Rectal smooth muscle tissue (tissue), 1 donor: ENCODE data around the gene RABEP2.
A peak's percentile ranks its signal among the peaks of the same experiment; 100 is the strongest.
"Not testable (repeated sequence)": the region's sequence is repeated elsewhere in the genome, so short reads cannot be mapped to it uniquely, and the experiment has no call there.

Experiments used
- H3K27ac ChIP-seq: one replicate; pipeline ENCODE4 v1.7.0; 2013; ENCODE audit warnings: low read depth, low read length, inconsistent platforms
- H3K27me3 ChIP-seq: one replicate; pipeline ENCODE4 v1.7.0; 2013; ENCODE audit warnings: low read length; ENCODE audit not compliant: control insufficient read depth, insufficient read depth
- H3K36me3 ChIP-seq: one replicate; pipeline ENCODE4 v1.7.0; 2013; ENCODE audit warnings: low read length; ENCODE audit not compliant: control insufficient read depth, insufficient read depth
- H3K4me1 ChIP-seq: one replicate; pipeline ENCODE4 v1.7.0; 2013; ENCODE audit warnings: low read length; ENCODE audit not compliant: control insufficient read depth, insufficient read depth
- H3K4me3 ChIP-seq: one replicate; pipeline ENCODE4 v1.7.0; 2013; ENCODE audit warnings: low read length
- H3K9ac ChIP-seq: one replicate; pipeline ENCODE4 v1.7.0; 2013; ENCODE audit warnings: low read length

The RABEP2 gene

GRCh38 chr16:28946681-28947080 is 21.6 kb upstream of the RABEP2 start:
- no peak overlapping the region for H3K4me3 ChIP-seq
- H3K36me3 ChIP-seq: no peaks in the 10 kb centered on the region
- no peak overlapping the region for H3K9ac ChIP-seq
- H3K27me3 ChIP-seq: no peaks in the 10 kb centered on the region
- peaks cover 8% of the 10 kb centered on the region for H3K4me1 ChIP-seq
- H3K27ac ChIP-seq: no peak overlapping the region

GRCh38 chr16:28943281-28943680 is 18.2 kb upstream of the RABEP2 start:
- H3K27me3 ChIP-seq: no peaks in the 10 kb centered on the region
- no peak overlapping the region for H3K27ac ChIP-seq
- no peaks in the 10 kb centered on the region for H3K36me3 ChIP-seq
- peaks cover 5% of the 10 kb centered on the region for H3K4me1 ChIP-seq
- H3K4me3 ChIP-seq: no peak overlapping the region
- no peak overlapping the region for H3K9ac ChIP-seq

GRCh38 chr16:28939825-28940224 is 14.8 kb upstream of the RABEP2 start:
- H3K4me1 ChIP-seq, H3K4me3 ChIP-seq, H3K36me3 ChIP-seq, H3K27ac ChIP-seq, H3K9ac ChIP-seq, H3K27me3 ChIP-seq: not testable (repeated sequence)

- no peaks in the 10 kb centered on the region for H3K4me1 ChIP-seq
- no peak overlapping the region for H3K27ac ChIP-seq
- H3K27me3 ChIP-seq: no peaks in the 10 kb centered on the region
- no peaks in the 10 kb centered on the region for H3K36me3 ChIP-seq
- H3K9ac ChIP-seq: no peak overlapping the region
- H3K4me3 ChIP-seq: no peak overlapping the region
These were observed 13.7 kb upstream of the RABEP2 start for GRCh38 chr16:28938721-28939120.

GRCh38 chr16:28937222-28937876 is 12.3 kb upstream of the RABEP2 start:
- no peak overlapping the region for H3K9ac ChIP-seq
- no peaks in the 10 kb centered on the region for H3K27me3 ChIP-seq
- H3K4me3 ChIP-seq: no peak overlapping the region
- H3K4me1 ChIP-seq: no peaks in the 10 kb centered on the region
- H3K27ac ChIP-seq: no peak overlapping the region
- H3K36me3 ChIP-seq: no peaks in the 10 kb centered on the region

GRCh38 chr16:28936784-28937155 is 11.7 kb upstream of the RABEP2 start:
- Histone ChIP-seq H3K9ac (no peak overlapping the region), H3K4me3 (peak overlapping the region; percentile 5), H3K27me3 (no peaks in the 10 kb centered on the region), H3K4me1 (no peaks in the 10 kb centered on the region), H3K27ac (no peak overlapping the region), H3K36me3 (no peaks in the 10 kb centered on the region)

- H3K36me3 ChIP-seq: no peaks in the 10 kb centered on the region
- no peak overlapping the region for H3K27ac ChIP-seq
- H3K9ac ChIP-seq: no peak overlapping the region
- H3K27me3 ChIP-seq: no peaks in the 10 kb centered on the region
- H3K4me3 ChIP-seq: peak overlapping the region; percentile 5
- H3K4me1 ChIP-seq: no peaks in the 10 kb centered on the region
These were observed 11.1 kb upstream of the RABEP2 start for GRCh38 chr16:28935924-28936783.

GRCh38 chr16:28935346-28935745 is 10.3 kb upstream of the RABEP2 start:
- Histone ChIP-seq H3K27ac (no peak overlapping the region), H3K9ac (no peak overlapping the region), H3K27me3 (no peaks in the 10 kb centered on the region), H3K4me1 (no peaks in the 10 kb centered on the region), H3K4me3 (no peak overlapping the region), H3K36me3 (no peaks in the 10 kb centered on the region)

- no peaks in the 10 kb centered on the region for H3K36me3 ChIP-seq
- H3K27me3 ChIP-seq: no peaks in the 10 kb centered on the region
- H3K27ac ChIP-seq: no peak overlapping the region
- H3K9ac ChIP-seq: no peak overlapping the region
- H3K4me1 ChIP-seq: no peaks in the 10 kb centered on the region
- peak overlapping the region; percentile 21 for H3K4me3 ChIP-seq
These were observed 8.1 kb upstream of the RABEP2 start for GRCh38 chr16:28933171-28933570.

GRCh38 chr16:28932339-28933141 is 7.5 kb upstream of the RABEP2 start:
- no peaks in the 10 kb centered on the region for H3K36me3 ChIP-seq
- H3K4me3 ChIP-seq: peak overlapping the region; percentile 21
- no peaks in the 10 kb centered on the region for H3K27me3 ChIP-seq
- H3K4me1 ChIP-seq: no peaks in the 10 kb centered on the region
- H3K27ac ChIP-seq: no peak overlapping the region
- H3K9ac ChIP-seq: no peak overlapping the region

GRCh38 chr16:28931801-28932225 is 6.8 kb upstream of the RABEP2 start, which contains the start of gene CD19:
TSS of gene CD19 (plus strand) at chr16:28931971. CDS start at chr16:28932001, 30 bp downstream.
- peak within 1 kb of the TSS; percentile 21 for H3K4me3 ChIP-seq
- no peaks in the 10 kb centered on the region for H3K36me3 ChIP-seq
- H3K27me3 ChIP-seq: no peaks in the 10 kb centered on the region
- H3K27ac ChIP-seq: no peak within 1 kb of the TSS
- H3K4me1 ChIP-seq: no peaks in the 10 kb centered on the region
- no peak within 1 kb of the TSS for H3K9ac ChIP-seq

- Histone ChIP-seq H3K27me3 (no peaks in the 10 kb centered on the region), H3K4me3 (no peak overlapping the region), H3K9ac (no peak overlapping the region), H3K4me1 (no peaks in the 10 kb centered on the region), H3K36me3 (no peaks in the 10 kb centered on the region), H3K27ac (no peak overlapping the region)
These were observed 5.6 kb upstream of the RABEP2 start for GRCh38 chr16:28930652-28931051.
